GM03348 (cell line): ENCODE data around the gene GOLM1.
"Not testable (repeated sequence)": the region's sequence is repeated elsewhere in the genome, so short reads cannot be mapped to it uniquely, and the experiment has no call there.

Experiments used
- DNase-seq: peaks from one replicate; pipeline ENCODE4 v3.0.0; 2012; ENCODE audit warnings: low spot score

GOLM1 gene

GRCh38 chr9:86098824-86099700 is at the start of gene GOLM1:
TSS of gene GOLM1 (minus strand) at chr9:86099558. CDS start at chr9:86079320, 20,238 bp downstream.
- peak; percentile 95 for DNase-seq

GRCh38 chr9:86146671-86147070 is 47.3 kb upstream of the GOLM1 start:
- DNase-seq = not testable (repeated sequence)

- DNase-seq = not testable (repeated sequence)
Measured at GRCh38 chr9:86145960-86146359, 46.6 kb upstream of the GOLM1 start.

GRCh38 chr9:86142973-86143372 is 43.6 kb upstream of the GOLM1 start:
- DNase-seq = no peak

GRCh38 chr9:86141843-86142242 is 42.5 kb upstream of the GOLM1 start:
- no peak for DNase-seq

GRCh38 chr9:86135371-86135770 is 36.0 kb upstream of the GOLM1 start:
- DNase-seq = no peak

GRCh38 chr9:86134361-86134760 is 35.0 kb upstream of the GOLM1 start:
- no peak for DNase-seq

GRCh38 chr9:86128235-86128822 is 29.0 kb upstream of the GOLM1 start:
- DNase-seq = no peak

- DNase-seq = peak; percentile 49
Measured at GRCh38 chr9:86126998-86127972, 27.9 kb upstream of the GOLM1 start.

GRCh38 chr9:86122311-86122710 is 23.0 kb upstream of the GOLM1 start:
- DNase-seq = no peak

GRCh38 chr9:86119457-86119856 is 20.1 kb upstream of the GOLM1 start:
- no peak for DNase-seq

GRCh38 chr9:86116425-86116824 is 17.1 kb upstream of the GOLM1 start:
- DNase-seq = no peak

GRCh38 chr9:86115886-86116285 is 16.5 kb upstream of the GOLM1 start:
- DNase-seq = no peak

- DNase-seq = no peak
Measured at GRCh38 chr9:86112057-86112456, 12.7 kb upstream of the GOLM1 start.

GRCh38 chr9:86102626-86103025 is 3.3 kb upstream of the GOLM1 start:
- DNase-seq = no peak

GRCh38 chr9:86099701-86100364 is 475 bp upstream of the GOLM1 start:
- DNase-seq = peak; percentile 79

GRCh38 chr9:86097510-86098224 is 1.7 kb downstream of the GOLM1 start:
- no peak for DNase-seq

GRCh38 chr9:86096386-86096785 is 3.0 kb downstream of the GOLM1 start:
- DNase-seq = no peak

- no peak for DNase-seq
Measured at GRCh38 chr9:86093788-86094555, 5.4 kb downstream of the GOLM1 start.

- no peak for DNase-seq
Measured at GRCh38 chr9:86091477-86091876, 7.9 kb downstream of the GOLM1 start.
